LNCAP (cell line): Measurements from ENCODE around the gene EFNB2.

Experiments used
- TF ChIP-seq, protein P1 (sequence below): fragments of 450-650 bp; IDR thresholded peaks from 2 replicates; pipeline ENCODE4 v1.5.1; 2017; ENCODE audit warnings: mild to moderate bottlenecking

The EFNB2 gene

GRCh38 chr13:106540613-106541012 lies 5.2 kb upstream of the EFNB2 start:
- TF ChIP-seq, protein P1, sequence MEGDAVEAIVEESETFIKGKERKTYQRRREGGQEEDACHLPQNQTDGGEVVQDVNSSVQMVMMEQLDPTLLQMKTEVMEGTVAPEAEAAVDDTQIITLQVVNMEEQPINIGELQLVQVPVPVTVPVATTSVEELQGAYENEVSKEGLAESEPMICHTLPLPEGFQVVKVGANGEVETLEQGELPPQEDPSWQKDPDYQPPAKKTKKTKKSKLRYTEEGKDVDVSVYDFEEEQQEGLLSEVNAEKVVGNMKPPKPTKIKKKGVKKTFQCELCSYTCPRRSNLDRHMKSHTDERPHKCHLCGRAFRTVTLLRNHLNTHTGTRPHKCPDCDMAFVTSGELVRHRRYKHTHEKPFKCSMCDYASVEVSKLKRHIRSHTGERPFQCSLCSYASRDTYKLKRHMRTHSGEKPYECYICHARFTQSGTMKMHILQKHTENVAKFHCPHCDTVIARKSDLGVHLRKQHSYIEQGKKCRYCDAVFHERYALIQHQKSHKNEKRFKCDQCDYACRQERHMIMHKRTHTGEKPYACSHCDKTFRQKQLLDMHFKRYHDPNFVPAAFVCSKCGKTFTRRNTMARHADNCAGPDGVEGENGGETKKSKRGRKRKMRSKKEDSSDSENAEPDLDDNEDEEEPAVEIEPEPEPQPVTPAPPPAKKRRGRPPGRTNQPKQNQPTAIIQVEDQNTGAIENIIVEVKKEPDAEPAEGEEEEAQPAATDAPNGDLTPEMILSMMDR = no peak

GRCh38 chr13:106537521-106537920 lies 2.1 kb upstream of the EFNB2 start:
- TF ChIP-seq, protein P1 = no peak

DNA sequence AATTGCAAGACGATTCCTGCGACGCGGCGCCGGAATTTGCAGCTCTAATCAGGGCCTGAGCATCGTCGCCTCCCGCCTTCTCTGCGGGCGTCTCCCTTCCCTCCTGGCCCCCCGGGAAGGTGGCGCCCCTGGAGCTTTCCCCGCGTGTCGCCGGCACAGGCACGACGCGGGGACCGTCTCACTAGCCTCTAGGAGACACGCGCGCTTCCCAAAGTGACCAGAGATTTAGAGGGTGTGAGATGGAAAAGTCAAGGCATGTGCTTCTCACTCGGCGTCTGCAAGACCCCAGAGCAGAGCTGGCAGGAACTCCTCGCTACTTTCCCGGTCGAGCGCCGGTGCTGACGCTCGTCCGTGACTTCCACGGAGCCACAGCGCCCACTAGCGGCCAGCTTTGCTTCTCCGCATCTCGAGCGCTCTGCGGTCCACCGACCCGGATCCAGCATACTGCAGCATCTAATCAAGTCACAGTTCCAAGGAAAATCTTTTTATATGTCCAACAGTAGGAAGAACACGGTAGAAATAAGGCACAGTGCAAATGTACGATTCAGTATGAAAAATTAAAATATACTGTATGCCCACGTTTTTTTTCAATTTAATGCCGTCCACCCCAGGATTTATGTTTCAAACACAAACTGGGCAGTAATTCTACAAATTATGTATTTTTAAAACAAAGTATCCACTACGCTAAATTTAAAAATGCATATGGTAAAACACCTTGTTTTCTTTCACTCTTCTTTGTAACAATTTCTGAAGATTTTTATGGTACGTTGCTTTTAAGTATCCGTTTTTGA lies 977 bp upstream of the EFNB2 start:
- TF ChIP-seq, protein P1 = peak; percentile 89

DNA sequence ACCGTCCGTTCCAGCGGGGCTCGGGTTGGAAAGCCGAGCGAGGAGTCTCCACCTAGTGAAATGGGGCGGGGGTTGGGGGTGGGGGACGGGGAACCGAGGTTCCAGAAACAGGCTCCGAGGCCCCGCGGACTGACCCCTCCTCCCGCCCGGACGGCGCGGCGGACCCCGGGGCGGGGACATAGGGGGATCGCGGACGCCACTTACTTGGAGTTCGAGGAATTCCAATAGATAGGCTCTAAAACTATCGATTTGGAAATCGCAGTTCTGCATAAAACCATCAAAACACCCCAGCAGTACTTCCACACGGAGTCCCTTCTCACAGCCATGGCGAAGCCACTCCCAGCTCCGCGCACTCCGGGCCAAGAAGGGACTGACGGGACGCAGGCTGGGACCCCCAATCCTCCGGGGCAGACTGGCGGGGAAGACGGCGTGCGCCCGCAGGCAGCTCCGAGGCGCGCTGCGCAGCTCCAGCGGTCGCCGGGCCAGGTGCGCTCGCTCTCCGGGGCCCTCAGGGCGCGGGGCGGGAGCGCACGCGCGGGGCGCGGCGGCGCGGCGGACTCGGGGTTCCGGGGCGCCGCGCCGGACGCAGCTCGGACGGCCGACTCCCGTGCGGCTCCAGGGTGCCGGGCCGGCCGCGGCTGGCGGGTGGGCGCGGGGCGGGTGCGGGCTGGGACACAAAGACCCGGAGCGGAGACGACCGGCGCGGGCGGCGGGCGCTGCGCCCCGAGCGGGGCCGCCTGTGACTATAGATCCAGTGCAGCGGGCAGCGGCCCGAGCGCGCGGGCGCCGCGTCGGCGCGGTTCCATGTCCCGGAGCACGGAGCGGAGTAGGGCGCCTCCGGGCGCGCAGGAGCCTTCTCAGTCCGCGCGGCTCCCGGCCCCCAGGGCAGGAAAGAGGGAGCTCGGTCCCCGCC lies 567 bp downstream of the EFNB2 start:
- TF ChIP-seq, protein P1 = no peak

- TF ChIP-seq, protein P1 = no peak
Measured at GRCh38 chr13:106533943-106534638, 1.4 kb downstream of the EFNB2 start.

DNA sequence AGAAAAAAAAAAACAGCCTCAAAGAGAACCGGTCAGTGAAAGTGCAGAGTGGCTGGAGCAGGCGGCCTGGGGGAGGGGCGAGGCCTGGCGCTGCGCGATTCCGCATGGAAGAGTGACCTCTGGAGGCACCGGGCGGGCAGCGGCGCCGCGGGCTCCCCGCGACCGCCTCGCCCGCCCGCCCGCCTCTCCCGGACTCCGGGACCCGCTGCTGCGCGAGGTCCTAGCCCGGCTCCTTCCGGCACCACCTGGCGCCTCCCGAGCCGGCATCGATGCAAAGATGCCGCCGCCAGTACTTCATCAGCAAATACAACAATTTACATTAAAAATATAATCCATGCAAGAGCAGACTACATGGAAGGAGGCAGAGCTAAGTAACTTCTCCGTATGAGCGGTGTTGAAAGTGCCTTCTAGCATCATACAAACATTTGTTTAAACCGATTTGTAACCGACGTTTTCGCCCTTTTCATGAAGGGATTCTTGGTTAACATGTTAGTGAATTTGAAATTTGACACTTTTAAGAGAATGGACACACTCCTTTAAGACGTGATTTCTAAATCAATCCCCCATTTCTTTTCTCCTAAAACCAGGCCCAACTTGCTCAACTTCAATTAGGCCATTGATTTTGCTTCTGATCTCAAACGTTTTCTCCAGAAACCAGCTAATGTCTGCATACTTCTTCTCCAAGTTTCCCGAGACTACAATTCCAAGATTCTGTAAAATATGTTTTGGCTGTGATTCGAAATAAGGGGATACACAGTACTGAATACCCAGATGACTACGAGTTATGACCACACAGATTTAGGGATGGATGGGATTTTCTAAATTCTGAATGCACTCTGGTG lies 2.1 kb downstream of the EFNB2 start:
- TF ChIP-seq, protein P1 = peak; percentile 57
